MM.1S (cell line): ENCODE measurements around the gene CHORDC1.

Source experiments
- DNase-seq: peaks from one replicate; pipeline ENCODE4 v3.0.0-alpha.2; 2015
- H2AFZ ChIP-seq: fragments of 300-600 bp; sonication (generic); 2 replicates; pipeline ENCODE4 v1.6.0; 2016; ENCODE audit warnings: antibody characterized with exemption, low read length
- H3F3A ChIP-seq: fragments of 300-600 bp; sonication (generic); 2 replicates; pipeline ENCODE4 v1.6.1; 2016; ENCODE audit warnings: mild to moderate bottlenecking, antibody characterized with exemption, low read length, moderate library complexity, mixed read lengths; ENCODE audit not compliant: insufficient read depth
- H3K27ac ChIP-seq: fragments of 300-600 bp; sonication (generic); 2 replicates; pipeline ENCODE4 v1.5.1; 2016; ENCODE audit warnings: mild to moderate bottlenecking, low read length
- H3K27me3 ChIP-seq: fragments of 300-600 bp; sonication (generic); replicated peaks from 2 replicates; pipeline ENCODE4 v1.6.0; 2016; ENCODE audit warnings: low read length; ENCODE audit not compliant: insufficient read depth
- H3K36me3 ChIP-seq: fragments of 300-600 bp; sonication (generic); replicated peaks from 2 replicates; pipeline ENCODE4 v1.6.1; 2016; ENCODE audit warnings: mild to moderate bottlenecking, low read length, mixed read lengths; ENCODE audit not compliant: insufficient read depth
- H3K4me1 ChIP-seq: fragments of 300-600 bp; sonication (generic); 2 replicates; pipeline ENCODE4 v1.6.1; 2016; ENCODE audit warnings: low read length, mixed read lengths
- H3K4me2 ChIP-seq: fragments of 300-600 bp; sonication (generic); 2 replicates; pipeline ENCODE4 v1.6.0; 2016; ENCODE audit warnings: low read depth, low read length
- H3K4me3 ChIP-seq: fragments of 300-600 bp; sonication (generic); 2 replicates; pipeline ENCODE4 v1.5.1; 2016; ENCODE audit warnings: low read length, mixed read lengths
- H3K79me2 ChIP-seq: fragments of 300-600 bp; sonication (generic); 2 replicates; pipeline ENCODE4 v1.6.1; 2016; ENCODE audit warnings: mixed run types, low read length, mixed read lengths
- H3K9ac ChIP-seq: fragments of 300-600 bp; sonication (generic); 2 replicates; pipeline ENCODE4 v1.6.1; 2016; ENCODE audit warnings: low read length, mixed read lengths
- H3K9me2 ChIP-seq: fragments of 300-600 bp; sonication (generic); replicated peaks from 2 replicates; pipeline ENCODE4 v1.6.1; 2016; ENCODE audit warnings: mild to moderate bottlenecking, low read length, mixed read lengths; ENCODE audit not compliant: insufficient read depth
- H3K9me3 ChIP-seq: fragments of 300-600 bp; sonication (generic); replicated peaks from 2 replicates; pipeline ENCODE4 v1.6.1; 2016; ENCODE audit warnings: mild to moderate bottlenecking, low read length, mixed read lengths; ENCODE audit not compliant: insufficient read depth
- H4K20me1 ChIP-seq: fragments of 300-600 bp; sonication (generic); 2 replicates; pipeline ENCODE4 v1.6.1; 2016; ENCODE audit warnings: mild to moderate bottlenecking, low read length, moderate library complexity, mixed read lengths; ENCODE audit not compliant: insufficient read depth
- CTCF ChIP-seq: fragments of 300-600 bp; sonication (generic); IDR thresholded peaks from 2 replicates; pipeline ENCODE4 v1.5.1; 2016; ENCODE audit warnings: antibody characterized with exemption, low read length, mixed read lengths
- EZH2 ChIP-seq: fragments of 300-600 bp; sonication (generic); optimal IDR thresholded peaks from 2 replicates; pipeline ENCODE3; 2017; ENCODE audit warnings: low read depth, mild to moderate bottlenecking, antibody characterized with exemption, low read length, mixed read lengths
- EZH2phosphoT487 ChIP-seq: fragments of 300-600 bp; sonication (generic); IDR thresholded peaks from 2 replicates; pipeline ENCODE4 v1.6.1; 2018; ENCODE audit warnings: antibody characterized with exemption, low read length

CHORDC1 gene

GRCh38 chr11:90179923-90180322 is 42.9 kb downstream of the CHORDC1 start:
- Histone ChIP-seq H3F3A (no peaks in the 10 kb centered on the region), H3K27ac (no peak overlapping the region), H3K9ac (no peak overlapping the region), H4K20me1 (no peaks in the 10 kb centered on the region), H3K4me3 (no peak overlapping the region), H3K36me3 (no peaks in the 10 kb centered on the region), H3K4me1 (no peaks in the 10 kb centered on the region), H3K4me2 (no peak overlapping the region), H3K79me2 (no peaks in the 10 kb centered on the region), H3K9me2 (no peaks in the 10 kb centered on the region), H3K27me3 (no peaks in the 10 kb centered on the region), H2AFZ (no peak overlapping the region), H3K9me3 (no peaks in the 10 kb centered on the region)
- TF ChIP-seq EZH2phosphoT487, result no peak
- TF ChIP-seq CTCF, result no peak
- no peak for TF ChIP-seq EZH2
- DNase-seq, result no peak

GRCh38 chr11:90178751-90179150 is 44.1 kb downstream of the CHORDC1 start:
- Histone ChIP-seq H3K9me3 (no peaks in the 10 kb centered on the region), H3K27ac (no peak overlapping the region), H3K9me2 (no peaks in the 10 kb centered on the region), H3K4me3 (no peak overlapping the region), H3F3A (no peaks in the 10 kb centered on the region), H3K9ac (no peak overlapping the region), H3K4me1 (no peaks in the 10 kb centered on the region), H4K20me1 (no peaks in the 10 kb centered on the region), H3K79me2 (no peaks in the 10 kb centered on the region), H3K4me2 (no peak overlapping the region), H3K27me3 (no peaks in the 10 kb centered on the region), H3K36me3 (no peaks in the 10 kb centered on the region), H2AFZ (no peak overlapping the region)
- TF ChIP-seq CTCF (no peak), EZH2 (no peak), EZH2phosphoT487 (no peak)
- no peak for DNase-seq

GRCh38 chr11:90176069-90176468 is 46.8 kb downstream of the CHORDC1 start:
- Histone ChIP-seq H3K27me3 (no peaks in the 10 kb centered on the region), H3K9me3 (no peaks in the 10 kb centered on the region), H3K9me2 (no peaks in the 10 kb centered on the region), H3K4me2 (no peak overlapping the region), H3F3A (no peaks in the 10 kb centered on the region), H4K20me1 (no peaks in the 10 kb centered on the region), H3K9ac (no peak overlapping the region), H3K27ac (no peak overlapping the region), H3K79me2 (no peaks in the 10 kb centered on the region), H2AFZ (no peak overlapping the region), H3K36me3 (no peaks in the 10 kb centered on the region), H3K4me1 (no peaks in the 10 kb centered on the region), H3K4me3 (no peak overlapping the region)
- no peak for DNase-seq
- TF ChIP-seq CTCF (no peak), EZH2 (no peak), EZH2phosphoT487 (no peak)

- no peaks in the 10 kb centered on the region for H3K36me3 ChIP-seq
- DNase-seq, result no peak
- no peaks in the 10 kb centered on the region for H3F3A ChIP-seq
- no peak overlapping the region for H3K27ac ChIP-seq
- H3K9ac ChIP-seq, result no peak overlapping the region
- no peak overlapping the region for H3K4me3 ChIP-seq
- H3K9me3 ChIP-seq, result no peaks in the 10 kb centered on the region
- no peak for TF ChIP-seq EZH2
- no peak for TF ChIP-seq CTCF
- TF ChIP-seq EZH2phosphoT487, result no peak
- no peak overlapping the region for H3K4me2 ChIP-seq
- no peaks in the 10 kb centered on the region for H3K27me3 ChIP-seq
- no peak overlapping the region for H2AFZ ChIP-seq
- no peaks in the 10 kb centered on the region for H4K20me1 ChIP-seq
- no peaks in the 10 kb centered on the region for H3K9me2 ChIP-seq
- H3K4me1 ChIP-seq, result no peaks in the 10 kb centered on the region
- no peaks in the 10 kb centered on the region for H3K79me2 ChIP-seq
Observed at GRCh38 chr11:90171359-90171758, 51.5 kb downstream of the CHORDC1 start.
